ENCODE results near the gene YPEL2. TPM values are rescaled to one million over a fixed set of nuclear protein-coding genes. Genes with fewer than 3 reads are reported as not detected.

YPEL2 gene
- total RNA-seq, 1 donor from 2014 or later = 41.1 TPM

DNA sequence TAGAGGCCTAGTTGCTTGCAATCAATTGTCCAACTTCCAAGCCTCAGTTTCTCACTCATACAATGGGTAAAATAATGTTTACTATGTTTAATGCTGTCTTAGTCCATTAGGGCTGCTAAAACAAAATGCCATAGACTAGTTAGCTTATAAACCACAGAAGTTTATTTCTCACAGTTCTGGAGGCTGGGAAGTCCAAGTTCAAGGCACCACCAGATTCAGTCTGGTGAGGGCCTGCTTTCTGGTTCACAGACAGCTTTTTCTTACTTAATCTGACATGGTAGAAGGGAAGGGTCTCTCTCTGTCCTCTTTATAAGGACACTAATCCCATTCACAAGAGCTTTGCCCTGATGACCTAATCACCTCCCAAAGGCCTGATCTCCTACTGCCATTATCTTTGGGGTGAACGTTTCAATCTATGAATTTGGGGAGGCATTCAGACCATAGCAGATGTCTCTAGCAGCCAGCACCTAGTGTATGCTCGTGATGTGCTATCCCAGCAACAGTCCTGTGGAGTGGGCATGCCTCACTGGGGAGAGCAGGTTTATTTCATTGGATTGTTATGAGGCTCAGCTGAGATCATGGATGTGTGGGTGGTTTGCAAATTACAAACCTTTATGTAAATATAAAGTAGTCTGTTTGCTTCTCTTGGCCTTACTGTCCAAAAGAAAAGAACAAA, 25.2 kb downstream of the YPEL2 start:
- Mint-ChIP-seq H3K4me3 (ENCODE audit: unreplicated experiment) (peak overlapping the region; percentile 71), H3K4me1 (ENCODE audit: low read depth, unreplicated experiment) (peaks cover 62% of the 10 kb centered on the region), H3K27ac (ENCODE audit: unreplicated experiment) (peak overlapping the region; percentile 99), H3K36me3 (ENCODE audit: low read depth, unreplicated experiment) (peaks cover 27% of the 10 kb centered on the region), H3K27me3 (ENCODE audit: low read depth, unreplicated experiment) (no peaks in the 10 kb centered on the region), H3K9me3 (ENCODE audit: unreplicated experiment) (peaks cover 2% of the 10 kb centered on the region)
- Histone ChIP-seq H3K36me3 (ENCODE audit: insufficient read depth, low read length) (no peaks in the 10 kb centered on the region), H3K27me3 (ENCODE audit: insufficient read depth, low read length) (peaks cover 9% of the 10 kb centered on the region), H2AFZ (ENCODE audit: low read depth, low read length) (no peak overlapping the region), H3K9me3 (ENCODE audit: insufficient read depth, low read depth, low read length) (no peaks in the 10 kb centered on the region), H3K9ac (ENCODE audit: low read length) (peak overlapping the region; percentile 31), H3K4me1 (ENCODE audit: insufficient read depth, low read length) (peaks cover 27% of the 10 kb centered on the region), H3K27ac (ENCODE audit: low read depth, low read length) (peak overlapping the region; percentile 75), H3K4me2 (ENCODE audit: low read length) (peak overlapping the region; percentile 58), H3K79me2 (ENCODE audit: insufficient read depth, low read length) (no peaks in the 10 kb centered on the region), H4K20me1 (ENCODE audit: insufficient read depth, low read length) (peaks cover 7% of the 10 kb centered on the region), H3K4me3 (ENCODE audit: insufficient read depth, low read depth, low read length) (no peak overlapping the region)
- DNase-seq (ENCODE audit: low read depth) (peak; percentile 65), FAIRE-seq (no peak)
- TF ChIP-seq EZH2 (IDR thresholded peaks at IDR 0.05; ENCODE audit: insufficient read depth, low read length) = no peak
- TF ChIP-seq, protein P1, sequence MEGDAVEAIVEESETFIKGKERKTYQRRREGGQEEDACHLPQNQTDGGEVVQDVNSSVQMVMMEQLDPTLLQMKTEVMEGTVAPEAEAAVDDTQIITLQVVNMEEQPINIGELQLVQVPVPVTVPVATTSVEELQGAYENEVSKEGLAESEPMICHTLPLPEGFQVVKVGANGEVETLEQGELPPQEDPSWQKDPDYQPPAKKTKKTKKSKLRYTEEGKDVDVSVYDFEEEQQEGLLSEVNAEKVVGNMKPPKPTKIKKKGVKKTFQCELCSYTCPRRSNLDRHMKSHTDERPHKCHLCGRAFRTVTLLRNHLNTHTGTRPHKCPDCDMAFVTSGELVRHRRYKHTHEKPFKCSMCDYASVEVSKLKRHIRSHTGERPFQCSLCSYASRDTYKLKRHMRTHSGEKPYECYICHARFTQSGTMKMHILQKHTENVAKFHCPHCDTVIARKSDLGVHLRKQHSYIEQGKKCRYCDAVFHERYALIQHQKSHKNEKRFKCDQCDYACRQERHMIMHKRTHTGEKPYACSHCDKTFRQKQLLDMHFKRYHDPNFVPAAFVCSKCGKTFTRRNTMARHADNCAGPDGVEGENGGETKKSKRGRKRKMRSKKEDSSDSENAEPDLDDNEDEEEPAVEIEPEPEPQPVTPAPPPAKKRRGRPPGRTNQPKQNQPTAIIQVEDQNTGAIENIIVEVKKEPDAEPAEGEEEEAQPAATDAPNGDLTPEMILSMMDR (IDR thresholded peaks at IDR 0.05; ENCODE audit: insufficient read depth, low read depth, low read length) = no peak

DNA sequence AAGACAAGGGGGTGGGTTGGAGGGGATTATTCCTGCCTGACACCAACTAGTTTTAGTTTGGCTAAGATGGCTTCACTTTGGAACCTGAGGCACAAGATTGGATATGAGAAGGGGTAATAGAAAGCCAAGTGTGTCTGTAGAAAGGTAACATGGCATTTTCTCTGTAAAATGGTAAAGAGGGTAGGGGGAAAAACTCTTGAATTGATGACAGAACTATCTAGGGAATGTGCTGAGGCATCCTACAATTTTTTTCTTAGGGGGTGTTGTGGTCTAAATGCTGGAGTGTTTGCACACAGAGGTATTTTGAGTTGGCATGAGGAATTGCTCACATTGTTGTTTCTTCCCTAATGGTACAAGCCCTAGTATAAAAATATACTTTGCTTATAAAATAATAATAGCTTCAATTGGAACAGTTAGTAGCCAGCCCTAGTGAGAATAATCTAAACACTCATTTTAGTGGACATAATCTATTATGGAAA, 25.8 kb downstream of the YPEL2 start:
- H3K36me3 ChIP-seq (ENCODE audit: insufficient read depth, low read length) = no peaks in the 10 kb centered on the region
- peaks cover 33% of the 10 kb centered on the region for H3K4me1 ChIP-seq (ENCODE audit: insufficient read depth, low read length)
- Mint-ChIP-seq H3K36me3 (ENCODE audit: low read depth, unreplicated experiment) (peaks cover 27% of the 10 kb centered on the region), H3K27me3 (ENCODE audit: low read depth, unreplicated experiment) (no peaks in the 10 kb centered on the region), H3K27ac (ENCODE audit: unreplicated experiment) (peak overlapping the region; percentile 99), H3K4me1 (ENCODE audit: low read depth, unreplicated experiment) (peaks cover 68% of the 10 kb centered on the region), H3K4me3 (ENCODE audit: unreplicated experiment) (peak overlapping the region; percentile 71), H3K9me3 (ENCODE audit: unreplicated experiment) (peaks cover 2% of the 10 kb centered on the region)
- no peaks in the 10 kb centered on the region for H3K9me3 ChIP-seq (ENCODE audit: insufficient read depth, low read depth, low read length)
- H4K20me1 ChIP-seq (ENCODE audit: insufficient read depth, low read length) = peaks cover 12% of the 10 kb centered on the region
- H3K27ac ChIP-seq (ENCODE audit: low read depth, low read length) = peak overlapping the region; percentile 75
- H3K9ac ChIP-seq (ENCODE audit: low read length) = peak overlapping the region; percentile 31
- no peak overlapping the region for H3K4me3 ChIP-seq (ENCODE audit: insufficient read depth, low read depth, low read length)
- no peaks in the 10 kb centered on the region for H3K79me2 ChIP-seq (ENCODE audit: insufficient read depth, low read length)
- peak overlapping the region; percentile 58 for H3K4me2 ChIP-seq (ENCODE audit: low read length)
- FAIRE-seq (no peak), DNase-seq (ENCODE audit: low read depth) (peak; percentile 76)
- no peak for TF ChIP-seq EZH2 (IDR thresholded peaks at IDR 0.05; ENCODE audit: insufficient read depth, low read length)
- TF ChIP-seq, protein P1 (IDR thresholded peaks at IDR 0.05; ENCODE audit: insufficient read depth, low read depth, low read length) = no peak
- peaks cover 5% of the 10 kb centered on the region for H3K27me3 ChIP-seq (ENCODE audit: insufficient read depth, low read length)
- H2AFZ ChIP-seq (ENCODE audit: low read depth, low read length) = no peak overlapping the region

DNA sequence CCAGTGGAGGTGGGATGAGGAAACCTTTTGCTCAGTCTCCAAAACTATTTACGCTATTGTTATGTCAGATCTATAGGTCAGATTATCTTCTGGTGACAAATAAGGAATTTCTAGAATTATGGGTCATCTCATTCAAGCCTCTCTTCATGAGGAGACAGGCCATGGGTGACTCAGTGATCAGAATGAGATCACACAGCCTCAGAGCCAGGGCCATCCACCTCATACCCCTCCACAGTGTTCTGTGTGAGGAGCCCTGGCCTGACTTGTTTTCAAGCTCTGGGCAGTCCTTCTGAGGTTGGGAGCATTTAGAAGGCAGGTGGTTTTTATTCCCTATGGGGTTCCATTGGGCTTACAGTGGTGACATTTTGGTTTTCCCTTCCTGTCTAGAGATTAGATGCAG, 26.5 kb downstream of the YPEL2 start:
- Histone ChIP-seq H3K4me1 (ENCODE audit: insufficient read depth, low read length) (peaks cover 39% of the 10 kb centered on the region), H3K79me2 (ENCODE audit: insufficient read depth, low read length) (no peaks in the 10 kb centered on the region), H3K27me3 (ENCODE audit: insufficient read depth, low read length) (peaks cover 5% of the 10 kb centered on the region), H3K27ac (ENCODE audit: low read depth, low read length) (peak overlapping the region; percentile 75), H3K9ac (ENCODE audit: low read length) (peak overlapping the region; percentile 24), H3K9me3 (ENCODE audit: insufficient read depth, low read depth, low read length) (no peaks in the 10 kb centered on the region), H3K36me3 (ENCODE audit: insufficient read depth, low read length) (no peaks in the 10 kb centered on the region), H2AFZ (ENCODE audit: low read depth, low read length) (no peak overlapping the region), H3K4me2 (ENCODE audit: low read length) (peak overlapping the region; percentile 58), H4K20me1 (ENCODE audit: insufficient read depth, low read length) (peaks cover 8% of the 10 kb centered on the region), H3K4me3 (ENCODE audit: insufficient read depth, low read depth, low read length) (no peak overlapping the region)
- H3K4me1 Mint-ChIP-seq (ENCODE audit: low read depth, unreplicated experiment) = peaks cover 74% of the 10 kb centered on the region
- H3K36me3 Mint-ChIP-seq (ENCODE audit: low read depth, unreplicated experiment) = peaks cover 23% of the 10 kb centered on the region
- FAIRE-seq (no peak), DNase-seq (ENCODE audit: low read depth) (peak; percentile 77)
- H3K9me3 Mint-ChIP-seq (ENCODE audit: unreplicated experiment) = peaks cover 2% of the 10 kb centered on the region
- peak overlapping the region; percentile 99 for H3K27ac Mint-ChIP-seq (ENCODE audit: unreplicated experiment)
- no peaks in the 10 kb centered on the region for H3K27me3 Mint-ChIP-seq (ENCODE audit: low read depth, unreplicated experiment)
- TF ChIP-seq, protein P1 (IDR thresholded peaks at IDR 0.05; ENCODE audit: insufficient read depth, low read depth, low read length) = no peak
- TF ChIP-seq EZH2 (IDR thresholded peaks at IDR 0.05; ENCODE audit: insufficient read depth, low read length) = no peak
- peak overlapping the region; percentile 71 for H3K4me3 Mint-ChIP-seq (ENCODE audit: unreplicated experiment)

All from astrocyte (in vitro differentiated cells and primary cell).